Measurements from ENCODE around the gene SLC22A2. TPM values are rescaled to one million over a fixed set of nuclear protein-coding genes. Genes with fewer than 3 reads are reported as not detected.

The SLC22A2 gene
- total RNA-seq, 1 experiment from 2014 or later: not detected

DNA sequence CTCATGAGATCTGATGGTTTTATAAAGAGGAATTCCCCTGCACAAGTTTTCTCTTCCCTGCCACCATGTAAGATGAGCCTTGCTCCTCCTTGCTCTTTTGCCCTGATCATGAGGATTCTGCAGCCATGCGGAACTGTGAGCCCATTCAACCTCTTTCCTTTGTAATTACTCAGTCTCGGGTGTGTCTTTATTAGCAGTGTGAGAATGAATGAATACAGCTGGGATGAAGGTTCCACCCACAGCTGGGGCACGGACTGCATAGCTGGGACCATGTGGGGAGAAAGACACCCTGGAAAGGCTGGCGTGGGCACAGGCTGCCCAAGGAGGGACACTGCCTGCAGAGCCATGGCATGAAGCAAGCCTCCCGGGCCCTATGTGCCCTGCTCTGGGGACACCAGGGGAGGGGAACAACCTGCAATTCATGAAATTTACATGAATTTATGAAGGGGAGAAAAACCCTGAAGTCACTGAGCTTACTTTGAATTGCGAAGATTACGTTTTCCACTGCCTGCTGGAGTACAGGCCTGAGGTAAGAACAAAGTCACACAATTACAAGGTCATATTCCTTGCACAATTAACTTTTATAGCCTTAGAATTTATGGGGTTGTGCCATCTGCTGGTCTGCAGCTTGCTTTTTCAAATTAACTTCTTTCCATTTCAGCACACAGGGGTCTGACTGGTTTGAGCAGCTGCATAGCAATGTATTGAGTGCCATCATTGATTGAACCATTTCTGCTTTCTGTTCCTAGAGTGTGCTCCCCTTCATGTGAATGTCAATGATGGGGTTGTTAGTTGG, 90.8 kb downstream of the SLC22A2 start:
- DNase-seq (ENCODE audit: low spot score): no peak

Other genes with a start within 250 kb of the SLC22A2 start
- 0.47 and 0.56 TPM in 2 replicates for gene SLC22A1, start 137.0 kb downstream of the SLC22A2 start, total RNA-seq (2014; rRNA removed; shearing (Covaris generic))
- gene SLC22A3, start 89.6 kb upstream of the SLC22A2 start, total RNA-seq (2014; rRNA removed; shearing (Covaris generic)): 2.9 and 3.1 TPM in 2 replicates